KOPT-K1 (cell line): ENCODE data around the gene MPC2.
"Not testable (repeated sequence)": the region's sequence is repeated elsewhere in the genome, so short reads cannot be mapped to it uniquely, and the experiment has no call there.

ENCODE experiments used
- H3K27ac ChIP-seq: fragments of 200-600 bp; sonication (generic); 2 replicates; pipeline ENCODE4 v1.5.1; 2016; ENCODE audit warnings: antibody characterized with exemption, mild to moderate bottlenecking, low read depth, low read length; ENCODE audit not compliant: poor library complexity, severe bottlenecking
- H3K36me3 ChIP-seq: fragments of 200-600 bp; sonication (generic); 2 replicates; pipeline ENCODE4 v1.5.1; 2017; ENCODE audit warnings: antibody characterized with exemption, mild to moderate bottlenecking, low read length, moderate library complexity; ENCODE audit not compliant: insufficient read depth
- H3K9me3 ChIP-seq: fragments of 200-600 bp; sonication (generic); 2 replicates; pipeline ENCODE4 v1.5.1; 2017; ENCODE audit warnings: antibody characterized with exemption, low read length, mild to moderate bottlenecking; ENCODE audit not compliant: insufficient read depth, poor library complexity, severe bottlenecking

Gene MPC2

GRCh38 chr1:167869157-167870001, 67.5 kb downstream of the MPC2 start:
- not testable (repeated sequence) for H3K9me3 ChIP-seq, H3K36me3 ChIP-seq, H3K27ac ChIP-seq

DNA sequence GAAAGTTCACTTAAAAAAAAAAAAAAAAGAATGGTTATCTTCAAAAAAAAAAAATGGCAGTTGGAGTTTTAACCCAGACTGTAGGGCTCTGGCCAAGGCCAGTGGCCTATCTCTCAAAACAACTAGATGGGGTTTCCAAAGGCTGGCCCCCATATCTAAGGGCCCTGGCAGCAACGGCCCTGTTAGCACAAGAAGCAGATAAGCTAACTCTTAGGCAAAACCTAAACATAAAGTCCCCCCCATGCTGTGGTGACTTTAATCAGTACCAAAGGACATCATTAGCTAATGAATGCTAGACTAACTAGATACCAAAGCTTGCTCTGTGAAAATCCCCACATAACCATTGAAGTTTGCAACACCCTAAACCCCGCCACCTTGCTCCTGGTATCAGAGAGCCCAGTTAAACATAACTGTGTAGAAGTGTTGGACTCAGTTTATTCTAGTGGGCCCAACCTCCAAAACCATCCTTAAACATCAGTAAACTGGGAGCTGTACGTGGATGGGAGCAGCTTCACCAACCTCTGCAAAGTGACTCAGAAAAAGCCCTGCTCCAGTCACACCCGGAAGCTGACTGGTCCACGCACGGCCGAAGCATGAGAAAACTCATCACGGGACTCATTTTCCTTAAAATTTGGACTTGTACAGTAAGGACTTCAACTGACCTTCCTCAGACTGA, 70.0 kb downstream of the MPC2 start:
- not testable (repeated sequence) for H3K9me3 ChIP-seq, H3K27ac ChIP-seq, H3K36me3 ChIP-seq
